Inferior parietal cortex (tissue), 1 donor: ENCODE measurements around the gene CYLD.

Experiments
- DNase-seq: peaks from one replicate; pipeline ENCODE4 v3.0.0-alpha.2; 2016; ENCODE audit errors: extremely low spot score

Gene CYLD

GRCh38 chr16:50816901-50817555 lies 75.1 kb downstream of the CYLD start:
- no peak for DNase-seq

GRCh38 chr16:50818380-50818779 lies 76.5 kb downstream of the CYLD start:
- DNase-seq, result no peak

GRCh38 chr16:50819706-50820105 lies 77.8 kb downstream of the CYLD start:
- DNase-seq, result no peak

GRCh38 chr16:50820225-50820624 lies 78.3 kb downstream of the CYLD start:
- no peak for DNase-seq

- no peak for DNase-seq
Observed at GRCh38 chr16:50821586-50821985, 79.7 kb downstream of the CYLD start.

- DNase-seq, result no peak
Observed at GRCh38 chr16:50822671-50823070, 80.8 kb downstream of the CYLD start.

GRCh38 chr16:50826797-50827316 lies 85.0 kb downstream of the CYLD start:
- DNase-seq, result no peak

GRCh38 chr16:50828164-50828702 lies 86.3 kb downstream of the CYLD start:
- DNase-seq, result no peak

- DNase-seq, result no peak
Observed at GRCh38 chr16:50830698-50831097, 88.8 kb downstream of the CYLD start.

- DNase-seq, result no peak
Observed at GRCh38 chr16:50831751-50832150, 89.9 kb downstream of the CYLD start.

GRCh38 chr16:50833929-50834328 lies 92.0 kb downstream of the CYLD start:
- DNase-seq, result no peak

- DNase-seq, result no peak
Observed at GRCh38 chr16:50834701-50835100, 92.8 kb downstream of the CYLD start.

- no peak for DNase-seq
Observed at GRCh38 chr16:50835358-50836060, 93.6 kb downstream of the CYLD start.

GRCh38 chr16:50836121-50836621 lies 94.3 kb downstream of the CYLD start:
- peak; percentile 91 for DNase-seq

GRCh38 chr16:50837324-50837723 lies 95.4 kb downstream of the CYLD start:
- DNase-seq, result no peak

- no peak for DNase-seq
Observed at GRCh38 chr16:50838165-50838564, 96.3 kb downstream of the CYLD start.

- DNase-seq, result no peak
Observed at GRCh38 chr16:50838885-50839284, 97.0 kb downstream of the CYLD start.

- DNase-seq, result no peak
Observed at GRCh38 chr16:50839356-50839755, 97.5 kb downstream of the CYLD start.

- no peak for DNase-seq
Observed at GRCh38 chr16:50839920-50840729, 98.2 kb downstream of the CYLD start.

GRCh38 chr16:50841081-50841886 lies 99.4 kb downstream of the CYLD start:
- no peak for DNase-seq

- no peak for DNase-seq
Observed at GRCh38 chr16:50842013-50842505, 100.2 kb downstream of the CYLD start.
